ELR (cell line): Measurements from ENCODE around the gene PRKCE.
A peak's percentile ranks its signal among the peaks of the same experiment; 100 is the strongest.

Source experiments
- DNase-seq: peaks from one replicate; pipeline ENCODE4 v3.0.0-alpha.2; 2015; ENCODE audit warnings: low read depth

The PRKCE gene

GRCh38 chr2:46229134-46230063 is 577.9 kb downstream of the PRKCE start:
- peak; percentile 67 for DNase-seq

- no peak for DNase-seq
Observed at GRCh38 chr2:46230115-46230571, 578.7 kb downstream of the PRKCE start.

- DNase-seq, result no peak
Observed at GRCh38 chr2:46230677-46231425, 579.4 kb downstream of the PRKCE start.

- DNase-seq, result no peak
Observed at GRCh38 chr2:46231721-46232120, 580.2 kb downstream of the PRKCE start.

GRCh38 chr2:46232860-46233259 is 581.4 kb downstream of the PRKCE start:
- no peak for DNase-seq

GRCh38 chr2:46236006-46236875 is 584.8 kb downstream of the PRKCE start:
- no peak for DNase-seq

GRCh38 chr2:46236876-46237859 is 585.7 kb downstream of the PRKCE start:
- no peak for DNase-seq
